Hematopoietic multipotent progenitor cell treated with erythropoietin and hydrocortisone succinate and interleukin-3 and kit ligand, for 17 days (in vitro differentiated cells): Measurements from ENCODE around the gene SNTG2.
"Not testable (repeated sequence)": the region's sequence is repeated elsewhere in the genome, so short reads cannot be mapped to it uniquely, and the experiment has no call there.

Experiments used
- DNase-seq: peaks from one replicate; pipeline ENCODE4 v3.0.0-alpha.2; 2015; ENCODE audit warnings: low spot score

Gene SNTG2

GRCh38 chr2:950080-950966 lies at the start of gene SNTG2:
TSS of gene SNTG2 (plus strand) at chr2:950849. CDS start at chr2:950997, 148 bp downstream.
- no peak for DNase-seq

- DNase-seq, result no peak
These were observed 48.1 kb upstream of the SNTG2 start for GRCh38 chr2:902584-902983.

GRCh38 chr2:903223-903900 lies 47.3 kb upstream of the SNTG2 start:
- DNase-seq, result no peak

- DNase-seq, result no peak
These were observed 46.2 kb upstream of the SNTG2 start for GRCh38 chr2:904246-905024.

GRCh38 chr2:905091-905832 lies 45.4 kb upstream of the SNTG2 start:
- DNase-seq, result no peak

GRCh38 chr2:905833-906140 lies 44.9 kb upstream of the SNTG2 start:
- DNase-seq, result no peak

GRCh38 chr2:907706-908105 lies 42.9 kb upstream of the SNTG2 start:
- DNase-seq, result no peak

GRCh38 chr2:908568-908967 lies 42.1 kb upstream of the SNTG2 start:
- no peak for DNase-seq

GRCh38 chr2:909764-910379 lies 40.8 kb upstream of the SNTG2 start:
- not testable (repeated sequence) for DNase-seq

GRCh38 chr2:910698-911097 lies 40.0 kb upstream of the SNTG2 start:
- DNase-seq, result no peak

GRCh38 chr2:915979-916378 lies 34.7 kb upstream of the SNTG2 start:
- no peak for DNase-seq

- no peak for DNase-seq
These were observed 33.7 kb upstream of the SNTG2 start for GRCh38 chr2:916935-917334.

- no peak for DNase-seq
These were observed 31.0 kb upstream of the SNTG2 start for GRCh38 chr2:919672-920071.

- DNase-seq, result no peak
These were observed 30.1 kb upstream of the SNTG2 start for GRCh38 chr2:920573-920972.

- DNase-seq, result no peak
These were observed 29.6 kb upstream of the SNTG2 start for GRCh38 chr2:920999-921398.

- no peak for DNase-seq
These were observed 28.5 kb upstream of the SNTG2 start for GRCh38 chr2:922185-922584.

GRCh38 chr2:923832-924601 lies 26.6 kb upstream of the SNTG2 start:
- DNase-seq, result no peak

GRCh38 chr2:924701-925100 lies 25.9 kb upstream of the SNTG2 start:
- DNase-seq, result no peak

GRCh38 chr2:925309-925708 lies 25.3 kb upstream of the SNTG2 start:
- no peak for DNase-seq

- no peak for DNase-seq
These were observed 24.9 kb upstream of the SNTG2 start for GRCh38 chr2:925711-926110.

- no peak for DNase-seq
These were observed 24.3 kb upstream of the SNTG2 start for GRCh38 chr2:926259-926793.
